Left ventricle myocardium inferior (tissue), 1 donor: ENCODE results near the gene ZNF784. TPM values are rescaled to one million over a fixed set of nuclear protein-coding genes. Genes with fewer than 3 reads are reported as not detected.

Experiments
- DNase-seq: peaks from one replicate; pipeline ENCODE4 v3.0.0-alpha.2; 2020
- H3K27ac ChIP-seq: fragments of 200-600 bp; replicated peaks from 2 replicates; pipeline ENCODE4 v1.8.0; 2021
- H3K27me3 ChIP-seq: fragments of 200-600 bp; 2 replicates; pipeline ENCODE4 v1.8.0; 2021; ENCODE audit warnings: low read depth
- H3K36me3 ChIP-seq: fragments of 200-600 bp; 2 replicates; pipeline ENCODE4 v1.8.0; 2021
- H3K4me1 ChIP-seq: fragments of 200-600 bp; 2 replicates; pipeline ENCODE4 v1.8.0; 2021
- H3K4me3 ChIP-seq: fragments of 200-600 bp; 2 replicates; pipeline ENCODE4 v1.8.0; 2021; ENCODE audit warnings: mild to moderate bottlenecking, moderate library complexity
- H3K9me3 ChIP-seq: fragments of 200-600 bp; replicated peaks from 2 replicates; pipeline ENCODE4 v1.8.0; 2021
- CTCF ChIP-seq: fragments of 200-600 bp; IDR thresholded peaks from 2 replicates; pipeline ENCODE4 v1.8.0; 2021; ENCODE audit warnings: antibody characterized with exemption, mild to moderate bottlenecking, borderline replicate concordance
- intact Hi-C: fragments of 100-400 bp; cut with micrococcal nuclease; formaldehyde crosslinking; loops from one replicate; pipeline ENCODE4 v1.11.0; 2022
- total RNA-seq: library from RNA; stranded (reverse); fragmentation: NEBNext Ultra II Directional; extraction: Animal tissue kit (Norgen Biotek cat#: 25700); gene quantifications from one replicate; pipeline ENCODE4 v1.2.1, GENCODE V29; 2021
- donor health status: DM: no; HTN: yes; CAD: no; lungs with severe emphysema.

ZNF784 gene
- total RNA-seq, 1 donor from 2014 or later: 13.2 TPM

DNA sequence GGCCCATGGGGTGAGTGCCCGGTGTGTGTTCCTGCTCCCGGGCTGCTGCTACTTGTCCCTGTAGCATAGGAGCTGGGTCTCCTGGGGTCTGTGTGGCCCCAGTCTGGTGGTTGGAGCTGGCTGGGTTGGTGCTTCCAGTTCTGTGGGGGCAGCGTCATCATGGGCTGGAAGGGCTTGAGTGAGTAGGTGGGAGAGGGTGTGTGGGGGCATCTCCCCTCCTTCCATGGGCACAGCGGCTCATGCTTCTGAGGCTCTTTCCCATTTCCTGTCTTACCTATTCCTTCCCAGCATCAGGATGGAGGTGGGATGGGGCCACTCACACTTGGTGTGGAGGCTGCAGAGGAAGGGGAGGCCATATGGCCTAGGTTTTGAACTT lies 42.6 kb upstream of the ZNF784 start:
- H3K4me1 ChIP-seq: peaks cover 37% of the 10 kb centered on the region
- intact Hi-C loops: no loop called here
- peaks cover 85% of the 10 kb centered on the region for H3K36me3 ChIP-seq
- DNase-seq: no peak
- no peaks in the 10 kb centered on the region for H3K27me3 ChIP-seq
- TF ChIP-seq CTCF: no peak
- H3K4me3 ChIP-seq: no peak overlapping the region
- H3K9me3 ChIP-seq: no peaks in the 10 kb centered on the region
- no peak overlapping the region for H3K27ac ChIP-seq

- no peaks in the 10 kb centered on the region for H3K27me3 ChIP-seq
- peaks cover 32% of the 10 kb centered on the region for H3K4me1 ChIP-seq
- H3K9me3 ChIP-seq: no peaks in the 10 kb centered on the region
- no peak for DNase-seq
- H3K4me3 ChIP-seq: no peak overlapping the region
- peaks cover 90% of the 10 kb centered on the region for H3K36me3 ChIP-seq
- H3K27ac ChIP-seq: no peak overlapping the region
- intact Hi-C loops: no loop called here
- TF ChIP-seq CTCF: no peak
Measured at GRCh38 chr19:55666343-55667005, 42.1 kb upstream of the ZNF784 start.

- Histone ChIP-seq H3K4me3 (no peak overlapping the region), H3K36me3 (peaks cover 92% of the 10 kb centered on the region), H3K27ac (no peak overlapping the region), H3K4me1 (peaks cover 33% of the 10 kb centered on the region), H3K9me3 (no peaks in the 10 kb centered on the region), H3K27me3 (no peaks in the 10 kb centered on the region)
- no peak for TF ChIP-seq CTCF
- no peak for DNase-seq
- intact Hi-C loops: no loop called here
Measured at GRCh38 chr19:55663846-55664536, 39.6 kb upstream of the ZNF784 start.

DNA sequence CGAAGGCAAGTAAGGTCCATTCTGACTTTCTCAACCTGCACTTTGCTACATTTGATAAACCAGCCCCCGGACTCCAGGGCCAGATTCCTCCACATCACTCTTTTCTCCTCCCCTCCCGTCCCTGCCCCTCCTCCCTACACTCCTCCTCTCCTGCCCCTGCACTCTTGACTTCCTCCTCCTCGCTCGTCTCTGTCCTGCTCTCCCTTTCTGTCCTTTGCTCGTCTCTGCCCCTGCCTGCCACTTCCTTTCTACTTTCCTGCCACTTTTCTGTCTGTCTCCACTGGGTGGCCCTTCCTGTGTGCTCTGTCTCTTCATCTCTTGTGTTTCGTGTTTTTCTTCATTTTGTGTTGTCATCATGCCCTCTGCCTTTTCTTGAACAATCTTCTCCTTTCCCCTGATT lies 37.5 kb upstream of the ZNF784 start:
- no peaks in the 10 kb centered on the region for H3K27me3 ChIP-seq
- TF ChIP-seq CTCF: no peak
- intact Hi-C loops: no loop called here
- H3K9me3 ChIP-seq: no peaks in the 10 kb centered on the region
- no peak overlapping the region for H3K4me3 ChIP-seq
- DNase-seq: no peak
- peaks cover 74% of the 10 kb centered on the region for H3K36me3 ChIP-seq
- no peak overlapping the region for H3K27ac ChIP-seq
- H3K4me1 ChIP-seq: peaks cover 40% of the 10 kb centered on the region

GRCh38 chr19:55660991-55661390 lies 36.6 kb upstream of the ZNF784 start:
- peaks cover 46% of the 10 kb centered on the region for H3K4me1 ChIP-seq

More at GRCh38 chr19:55660991-55661390, 36.6 kb upstream of the ZNF784 start:
- Histone ChIP-seq H3K4me3 (no peak overlapping the region), H3K27ac (no peak overlapping the region), H3K9me3 (no peaks in the 10 kb centered on the region), H3K27me3 (no peaks in the 10 kb centered on the region), H3K36me3 (peaks cover 65% of the 10 kb centered on the region)
- DNase-seq: no peak
- intact Hi-C loops: no loop called here
- TF ChIP-seq CTCF: no peak
